A549 treated with DMSO at 1 μM for 4 hours (cell line): ENCODE data around the gene CELF3. TPM values are rescaled to one million over a fixed set of nuclear protein-coding genes. Genes with fewer than 3 reads are reported as not detected.

ENCODE experiments used
- total RNA-seq: library from RNA; stranded (reverse); fragments of 200-300 nt; extraction: Qiagen RNA extraction; gene quantifications from 5 replicates; pipeline ENCODE4 v1.2.3, GENCODE V29; 2022; ENCODE audit warnings: low read depth

Gene CELF3
- 0.03 TPM in 1 of 5 replicates, not detected in the others for total RNA-seq

GRCh38 chr1:151716771-151717631 lies at the start of gene CELF3:
Gene CELF3, minus strand, starts transcription at chr1:151716803. Its CDS starts 783 bp downstream, at chr1:151716020.

DNA sequence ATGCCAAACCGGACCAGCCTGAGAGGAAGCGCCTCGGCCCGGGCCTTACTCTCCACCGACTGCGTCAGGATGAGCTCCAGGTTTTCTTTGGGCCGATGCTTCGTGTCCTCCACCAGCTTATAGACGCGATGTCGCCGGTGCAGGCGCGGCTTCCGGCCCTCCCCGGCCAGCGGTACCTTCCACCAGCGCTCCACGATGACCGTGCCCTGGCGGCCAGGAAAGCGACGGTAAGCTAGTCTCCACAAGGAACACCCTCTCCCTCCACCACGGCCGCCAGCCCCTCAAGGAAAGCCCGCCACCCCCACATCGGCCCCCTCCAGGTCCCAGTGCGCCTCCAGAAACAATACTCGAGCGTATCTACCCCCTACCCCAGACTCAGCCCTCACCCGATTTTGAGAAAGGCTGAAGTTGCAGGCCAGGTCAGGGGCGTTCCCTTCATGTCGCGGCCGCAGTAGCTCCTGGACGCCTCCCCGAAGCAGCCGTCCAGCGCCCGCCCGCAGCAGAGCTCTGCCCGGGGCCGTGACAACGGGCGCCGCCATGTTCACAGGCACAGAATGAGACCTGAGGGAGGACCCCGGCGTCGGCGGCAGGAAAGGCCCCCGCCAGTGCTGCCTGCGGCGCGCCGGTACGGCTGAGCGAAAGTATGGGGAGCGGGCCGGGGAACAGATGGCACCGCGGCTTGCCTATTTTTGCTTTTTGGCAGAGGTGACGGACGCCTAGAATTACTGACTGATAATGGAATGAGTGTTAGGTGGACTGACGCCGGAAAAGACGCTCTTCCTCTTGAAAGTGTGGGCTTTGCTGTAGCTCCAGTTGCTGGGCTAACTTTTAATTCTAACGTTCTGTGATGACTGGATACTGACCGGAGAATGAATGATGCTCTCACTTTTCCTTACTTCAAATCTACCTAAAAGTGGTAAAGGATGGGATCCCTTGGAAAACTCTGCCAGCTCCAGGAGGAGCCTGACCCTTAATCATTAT lies 46.6 kb upstream of the CELF3 start, which contains the start of gene MRPL9:
Gene MRPL9 (minus strand): TSS at position 556 of the 981 bp plus-strand sequence. CDS start 17 bp downstream, at position 539.

DNA sequence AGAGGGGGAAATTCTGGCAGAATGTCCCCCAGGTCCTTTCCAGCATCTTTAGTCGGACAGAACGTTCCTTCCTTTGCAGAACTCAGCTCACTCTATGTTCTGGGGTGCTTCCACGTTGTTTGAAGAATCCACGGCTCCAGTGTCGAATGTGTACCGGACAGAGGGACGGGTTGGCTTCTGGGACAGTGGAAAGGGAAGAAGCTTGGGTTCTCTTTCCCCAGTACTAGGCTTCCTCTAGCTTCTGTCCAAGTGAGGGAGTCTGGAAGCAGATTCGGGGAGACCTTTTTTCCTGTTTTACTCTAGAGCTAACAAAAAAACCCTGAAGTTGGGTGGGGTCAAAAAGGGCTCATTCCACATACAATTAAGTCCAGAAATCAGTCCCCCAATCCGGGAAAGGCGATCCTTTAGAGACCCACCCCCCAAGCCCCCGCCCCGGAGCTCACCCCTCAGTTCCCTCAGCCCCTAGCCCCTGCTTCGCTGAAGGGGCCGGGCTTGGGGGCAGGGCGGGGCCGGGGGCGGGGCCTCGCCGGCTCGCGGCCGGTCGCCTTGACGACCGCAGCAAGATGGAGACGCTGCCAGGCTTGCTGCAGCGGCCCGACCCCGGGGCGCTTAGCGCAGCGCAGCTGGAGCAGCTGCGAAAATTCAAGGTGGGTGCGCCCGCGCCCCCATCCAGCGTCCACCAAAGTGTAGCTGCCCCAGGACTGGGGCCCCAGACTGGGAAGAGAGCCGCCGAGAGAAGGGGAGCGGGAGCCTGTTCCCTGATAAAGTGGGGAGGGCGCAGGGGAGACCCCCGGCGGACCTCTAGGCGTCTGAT lies 4.6 kb upstream of the CELF3 start, which contains the start of gene RIIAD1:
Gene RIIAD1 (plus strand): TSS at position 549 of the 814 bp plus-strand sequence. CDS start 15 bp downstream, at position 564.

Other genes starting within 250 kb of the CELF3 start
- gene CGN, start 205.4 kb downstream of the CELF3 start, total RNA-seq = 1.2 to 1.5 TPM (median 1.3 TPM) in 5 replicates
- gene TUFT1, start 176.5 kb downstream of the CELF3 start, total RNA-seq = 14.5 to 18.0 TPM (median 15.5 TPM) in 5 replicates
- gene SNX27, start 104.8 kb downstream of the CELF3 start, total RNA-seq = 8.6 to 10.3 TPM (median 9.5 TPM) in 5 replicates
- gene RIIAD1, start 4.7 kb upstream of the CELF3 start, total RNA-seq = not detected in 5 replicates
- 71.6 to 87.0 TPM (median 84.6 TPM) in 5 replicates for gene MRPL9, start 46.7 kb upstream of the CELF3 start, total RNA-seq
- 5.2 to 6.9 TPM (median 6.5 TPM) in 5 replicates for gene TDRKH, start 73.7 kb upstream of the CELF3 start, total RNA-seq
- not detected in 5 replicates for gene LINGO4, start 88.6 kb upstream of the CELF3 start, total RNA-seq
- gene RORC, start 115.0 kb upstream of the CELF3 start, total RNA-seq = 0.02 to 0.07 TPM (median 0.03 TPM) in 3 of 5 replicates, not detected in the others
- gene C2CD4D, start 123.0 kb upstream of the CELF3 start, total RNA-seq = not detected in 5 replicates
- gene THEM5, start 136.9 kb upstream of the CELF3 start, total RNA-seq = not detected in 5 replicates
- gene THEM4, start 192.7 kb upstream of the CELF3 start, total RNA-seq = 13.3 to 15.5 TPM (median 13.8 TPM) in 5 replicates